K562 (cell line): ENCODE data around the gene RASSF10.

Source experiments
- HIVEP1 ChIP-seq: fragments of 250-450 bp; sonication (Bioruptor Pico); IDR thresholded peaks from 2 replicates; pipeline ENCODE4 v1.4.0; 2020; ENCODE audit warnings: mild to moderate bottlenecking
- JUNB ChIP-seq: fragments of 450-650 bp; formaldehyde crosslinking; conservative IDR thresholded peaks from 2 replicates; pipeline ENCODE4 v1.4.0; 2020; ENCODE audit warnings: mild to moderate bottlenecking
- SAFB ChIP-seq: fragments of 200-400 bp; formaldehyde crosslinking; IDR thresholded peaks from 2 replicates; pipeline ENCODE4 v1.6.1; 2017; ENCODE audit warnings: low read depth, low read length, borderline replicate concordance
- SUPT5H ChIP-seq: fragments of 450-650 bp; IDR thresholded peaks from 2 replicates; pipeline ENCODE4 v1.6.1; 2016

DNA sequence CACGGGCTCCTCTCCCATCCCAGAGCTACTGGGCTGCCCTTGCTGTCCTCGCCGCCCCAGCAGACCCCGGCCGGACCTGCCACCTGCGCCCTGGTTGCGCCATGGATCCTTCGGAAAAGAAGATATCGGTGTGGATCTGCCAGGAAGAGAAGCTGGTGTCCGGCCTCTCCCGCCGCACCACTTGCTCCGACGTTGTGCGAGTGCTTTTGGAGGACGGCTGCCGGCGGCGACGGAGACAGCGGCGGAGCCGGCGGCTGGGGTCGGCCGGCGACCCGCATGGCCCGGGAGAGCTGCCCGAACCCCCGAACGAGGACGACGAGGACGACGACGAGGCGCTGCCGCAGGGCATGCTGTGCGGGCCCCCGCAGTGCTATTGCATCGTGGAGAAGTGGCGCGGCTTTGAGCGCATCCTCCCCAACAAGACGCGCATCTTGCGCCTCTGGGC is 382 bp downstream of the RASSF10 start:
- TF ChIP-seq SAFB: no peak
- TF ChIP-seq SUPT5H: no peak
- TF ChIP-seq HIVEP1 (CRISPR knock-in tag): no peak
- no peak for TF ChIP-seq JUNB (CRISPR knock-in tag)
